ENCODE measurements around the gene MTOR.
"Not testable (repeated sequence)": the region's sequence is repeated elsewhere in the genome, so short reads cannot be mapped to it uniquely, and the experiment has no call there.

MTOR gene

DNA sequence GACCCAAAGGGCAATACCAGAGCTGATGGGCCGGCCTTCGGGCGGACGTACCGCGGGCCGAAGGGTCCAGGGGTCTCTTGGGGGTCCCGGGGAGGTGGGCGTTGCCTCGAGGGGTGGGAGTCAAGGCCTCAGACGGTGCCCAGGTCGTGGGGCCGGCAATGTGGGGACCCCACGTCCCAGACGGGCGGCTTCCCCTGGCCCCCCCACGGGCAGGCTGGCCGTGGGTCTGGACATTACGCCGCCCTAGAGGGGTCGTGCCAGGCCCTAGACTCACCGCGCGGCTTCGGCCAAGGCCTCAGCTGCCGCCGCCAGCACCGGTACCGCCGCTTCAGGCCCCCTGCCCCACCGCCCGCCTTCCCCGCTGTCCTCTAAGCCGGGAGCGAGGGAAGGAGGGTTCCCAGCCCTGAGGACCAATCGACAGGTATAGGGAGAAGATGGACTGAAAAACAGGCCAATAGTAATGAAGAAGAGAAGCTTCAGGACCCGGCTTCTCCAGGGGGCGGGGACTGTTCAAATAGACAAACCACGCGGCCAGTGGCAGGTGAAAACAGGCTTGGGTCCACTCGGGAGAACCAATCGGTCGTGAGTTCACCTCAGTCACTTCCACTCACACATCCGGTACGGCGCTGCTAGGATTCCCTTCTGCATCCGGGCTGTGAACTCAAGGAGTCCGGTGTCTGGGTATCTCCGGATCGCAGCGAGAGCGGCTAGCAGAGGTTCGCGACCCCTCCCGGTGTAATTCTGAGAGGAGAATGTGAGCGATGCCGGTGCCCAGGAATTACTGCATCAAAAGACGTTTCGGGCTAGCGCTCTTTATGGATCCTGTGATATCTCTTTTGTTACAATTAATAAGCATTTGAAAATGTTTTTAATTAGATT, at the start of gene MTOR:
MTOR (minus strand) TSS at position 381 of the 879 bp plus-strand sequence. CDS start 3,142 bp downstream, outside the sequence.
- Mint-ChIP-seq H3K27me3 (no peaks in the 10 kb centered on the region), H3K9me3 (no peaks in the 10 kb centered on the region), H3K36me3 (peaks cover 10 to 13% of the 10 kb centered on the region in 2 donors), H3K4me1 (peaks cover 8 to 18% of the 10 kb centered on the region in 2 donors), H3K4me3 (peak within 1 kb of the TSS; percentile 93 to 95), H3K27ac (peak within 1 kb of the TSS; percentile 88)
- peak; percentile 99 for DNase-seq
- ATAC-seq (replicated peaks): peak; percentile 98

DNA sequence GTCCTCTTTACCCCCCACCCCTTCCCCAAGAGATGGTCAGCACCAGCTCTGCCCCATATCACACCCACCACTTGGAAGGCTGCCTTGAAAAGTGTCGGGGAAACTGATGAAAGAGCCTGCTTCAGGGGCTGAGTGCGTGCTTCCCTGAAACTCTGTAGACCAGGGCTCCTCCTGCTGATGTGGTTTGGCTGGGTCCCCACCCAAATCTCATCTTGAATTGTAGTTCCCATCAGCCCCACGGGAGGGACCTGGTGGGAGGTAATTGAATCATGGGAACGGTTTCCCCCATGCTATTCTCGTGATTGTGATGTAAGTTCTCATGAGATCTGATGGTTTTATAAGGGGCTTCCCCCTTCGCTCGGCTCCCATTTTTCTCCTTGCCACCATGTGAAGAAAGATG, 47.0 kb upstream of the MTOR start:
- DNase-seq (no peak), ATAC-seq (replicated peaks) (no peak)
- Mint-ChIP-seq H3K4me3 (no peak overlapping the region), H3K27ac (no peak overlapping the region), H3K9me3 (no peaks in the 10 kb centered on the region), H3K27me3 (peaks cover 0 to 17% of the 10 kb centered on the region in 2 donors), H3K36me3 (peaks cover 0 to 3% of the 10 kb centered on the region in 2 donors), H3K4me1 (peaks cover 0 to 2% of the 10 kb centered on the region in 2 donors)

DNA sequence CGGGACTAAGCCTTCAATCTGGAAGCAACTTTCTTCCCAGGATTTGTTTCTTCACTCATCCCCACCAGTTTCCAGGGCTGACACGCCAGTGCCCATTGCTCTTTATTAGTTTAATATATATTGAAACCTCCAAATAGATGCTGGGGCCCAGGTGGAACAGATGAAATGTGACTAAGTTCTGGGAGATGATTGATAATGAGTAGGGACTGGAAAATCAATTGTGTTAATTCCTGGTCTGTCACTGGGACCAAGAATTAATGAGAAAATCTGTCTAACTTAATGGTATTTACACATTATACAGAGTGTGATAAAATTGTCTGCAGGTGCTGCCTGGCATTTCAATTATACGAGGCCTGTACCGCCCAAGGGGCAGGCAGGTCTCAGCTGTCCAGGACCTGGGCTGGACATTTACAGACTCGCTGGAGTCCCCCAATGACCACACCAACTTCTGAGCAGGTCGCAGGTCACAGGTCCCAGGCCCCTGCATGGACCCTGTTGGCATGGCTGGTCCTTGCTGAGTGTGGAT, 46.4 kb upstream of the MTOR start:
- DNase-seq (no peak), ATAC-seq (replicated peaks) (no peak)
- no peaks in the 10 kb centered on the region for H3K9me3 Mint-ChIP-seq
- H3K27me3 Mint-ChIP-seq: peaks cover 0 to 17% of the 10 kb centered on the region in 2 donors
- peaks cover 0 to 2% of the 10 kb centered on the region in 2 donors for H3K4me1 Mint-ChIP-seq
- H3K36me3 Mint-ChIP-seq: peaks cover 0 to 3% of the 10 kb centered on the region in 2 donors
- no peak overlapping the region for H3K27ac Mint-ChIP-seq
- no peak overlapping the region for H3K4me3 Mint-ChIP-seq

DNA sequence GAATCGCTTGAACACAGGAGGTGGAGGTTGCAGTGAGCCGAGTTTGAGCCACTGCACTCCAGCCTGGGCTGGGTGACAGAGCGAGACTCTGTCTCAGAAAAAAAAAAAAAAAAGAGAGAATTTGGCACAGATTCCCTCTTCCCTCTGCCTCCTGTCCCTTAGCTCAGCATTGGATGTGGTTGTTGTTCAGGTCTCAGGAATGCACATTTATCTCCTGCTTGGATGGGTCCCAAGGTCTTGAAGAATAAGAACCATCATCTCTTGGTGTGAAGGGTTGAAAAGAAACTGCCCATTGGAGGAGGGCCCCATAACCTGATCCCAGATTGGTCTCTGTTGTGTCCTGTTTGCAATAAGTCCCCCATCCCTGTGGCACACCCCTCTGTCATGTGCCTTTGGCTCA, 45.5 kb upstream of the MTOR start:
- H3K9me3 Mint-ChIP-seq: no peaks in the 10 kb centered on the region
- peaks cover 0 to 2% of the 10 kb centered on the region in 2 donors for H3K4me1 Mint-ChIP-seq
- DNase-seq: no peak
- H3K27me3 Mint-ChIP-seq: peaks cover 0 to 17% of the 10 kb centered on the region in 2 donors
- no peak for ATAC-seq (replicated peaks)
- no peak overlapping the region for H3K4me3 Mint-ChIP-seq
- H3K36me3 Mint-ChIP-seq: peaks cover 0 to 3% of the 10 kb centered on the region in 2 donors
- H3K27ac Mint-ChIP-seq: no peak overlapping the region

DNA sequence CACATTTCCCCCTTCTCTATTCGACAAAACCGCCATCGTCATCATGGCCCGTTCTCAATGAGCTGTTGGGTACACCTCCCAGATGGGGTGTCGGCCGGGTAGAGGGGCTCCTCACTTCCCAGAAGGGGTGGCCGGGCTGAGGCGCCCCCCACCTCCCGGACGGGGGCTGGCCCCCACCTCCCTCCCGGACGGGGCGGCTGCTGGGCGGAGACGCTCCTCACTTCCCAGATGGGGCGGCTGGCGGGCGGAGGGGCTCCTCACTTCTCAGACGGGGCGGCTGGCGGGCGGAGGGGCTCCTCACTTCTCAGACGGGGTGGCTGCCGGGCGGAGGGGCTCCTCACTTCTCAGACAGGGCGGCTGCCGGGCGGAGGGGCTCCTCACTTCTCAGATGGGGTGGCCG, 43.2 kb upstream of the MTOR start:
- not testable (repeated sequence) for DNase-seq

DNA sequence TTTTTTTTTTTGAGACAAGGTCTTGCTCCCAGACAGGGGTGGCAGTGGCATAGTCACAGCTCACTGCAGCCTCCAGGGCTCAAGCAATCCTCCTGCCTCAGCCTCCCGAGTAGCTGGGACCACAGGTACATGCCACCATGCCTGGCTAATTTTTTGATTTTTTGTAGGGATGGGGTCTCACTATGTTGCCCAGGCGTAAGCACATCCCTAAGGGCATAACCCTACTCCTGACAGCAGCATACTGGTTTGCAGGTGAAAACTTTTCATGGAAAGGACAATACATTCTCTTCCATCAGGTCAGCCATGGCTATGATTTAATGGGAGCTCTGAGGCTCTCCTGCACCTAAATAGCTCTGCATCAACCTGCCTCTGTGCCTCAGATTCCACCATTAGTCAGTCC, 40.0 kb upstream of the MTOR start:
- H3K9me3 Mint-ChIP-seq: no peaks in the 10 kb centered on the region
- no peaks in the 10 kb centered on the region for H3K27me3 Mint-ChIP-seq
- H3K4me3 Mint-ChIP-seq: no peak overlapping the region
- no peak overlapping the region for H3K27ac Mint-ChIP-seq
- H3K4me1 Mint-ChIP-seq: no peaks in the 10 kb centered on the region
- peaks cover 0 to 10% of the 10 kb centered on the region in 2 donors for H3K36me3 Mint-ChIP-seq
- DNase-seq (no peak), ATAC-seq (replicated peaks) (no peak)

More for the DNA sequence above, 43.2 kb upstream of the MTOR start:
- H3K9me3 Mint-ChIP-seq; H3K4me3 Mint-ChIP-seq; ATAC-seq (replicated peaks); H3K36me3 Mint-ChIP-seq; H3K27me3 Mint-ChIP-seq; H3K4me1 Mint-ChIP-seq; H3K27ac Mint-ChIP-seq: not testable (repeated sequence)

DNA sequence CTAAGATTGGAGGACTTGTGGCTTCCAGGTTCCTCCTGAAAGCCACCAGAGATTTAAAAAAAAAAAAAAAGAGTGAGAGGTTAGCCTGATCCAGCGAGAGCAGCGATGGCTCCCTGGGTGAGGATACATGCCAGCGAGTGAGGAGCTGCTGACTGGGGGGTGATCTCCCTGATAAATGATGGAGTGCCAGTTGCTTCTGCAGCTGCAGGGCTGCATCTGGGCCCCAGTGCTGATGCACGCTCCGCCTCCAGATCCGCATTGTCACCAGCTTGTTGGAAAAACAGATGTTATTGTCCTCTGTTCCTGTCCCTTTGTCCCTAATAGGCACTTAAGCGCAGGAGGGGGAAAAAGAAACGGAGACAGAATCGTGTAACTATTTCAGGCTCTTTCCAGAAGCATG, 39.2 kb upstream of the MTOR start:
- Mint-ChIP-seq H3K4me1 (peaks cover 0 to 2% of the 10 kb centered on the region in 2 donors), H3K9me3 (no peaks in the 10 kb centered on the region), H3K36me3 (peaks cover 0 to 16% of the 10 kb centered on the region in 2 donors), H3K4me3 (no peak overlapping the region), H3K27ac (no peak overlapping the region), H3K27me3 (no peaks in the 10 kb centered on the region)
- ATAC-seq (replicated peaks) (no peak), DNase-seq (no peak)

DNA sequence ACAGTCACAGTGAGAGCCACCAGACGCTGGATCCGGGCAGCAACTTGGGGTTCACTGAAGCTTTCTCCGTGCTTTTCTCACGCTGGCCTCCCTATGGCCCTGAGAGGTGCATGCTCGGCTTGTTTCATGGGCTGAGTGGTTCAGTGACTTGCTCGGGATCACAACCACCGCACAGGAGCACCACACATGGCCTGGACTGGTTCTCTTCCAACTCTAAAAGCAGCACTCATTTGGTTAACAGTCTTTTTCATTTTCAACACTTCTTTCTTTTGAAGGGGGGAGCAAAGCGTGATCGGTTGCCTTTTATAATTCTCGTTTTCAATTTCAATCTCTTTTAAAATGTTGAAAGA, 36.8 kb upstream of the MTOR start:
- H3K9me3 Mint-ChIP-seq: no peaks in the 10 kb centered on the region
- peaks cover 0 to 9% of the 10 kb centered on the region in 2 donors for H3K4me1 Mint-ChIP-seq
- H3K27me3 Mint-ChIP-seq: no peaks in the 10 kb centered on the region
- DNase-seq (no peak), ATAC-seq (replicated peaks) (no peak)
- no peak overlapping the region for H3K27ac Mint-ChIP-seq
- peaks cover 4 to 32% of the 10 kb centered on the region in 2 donors for H3K36me3 Mint-ChIP-seq
- no peak overlapping the region for H3K4me3 Mint-ChIP-seq

DNA sequence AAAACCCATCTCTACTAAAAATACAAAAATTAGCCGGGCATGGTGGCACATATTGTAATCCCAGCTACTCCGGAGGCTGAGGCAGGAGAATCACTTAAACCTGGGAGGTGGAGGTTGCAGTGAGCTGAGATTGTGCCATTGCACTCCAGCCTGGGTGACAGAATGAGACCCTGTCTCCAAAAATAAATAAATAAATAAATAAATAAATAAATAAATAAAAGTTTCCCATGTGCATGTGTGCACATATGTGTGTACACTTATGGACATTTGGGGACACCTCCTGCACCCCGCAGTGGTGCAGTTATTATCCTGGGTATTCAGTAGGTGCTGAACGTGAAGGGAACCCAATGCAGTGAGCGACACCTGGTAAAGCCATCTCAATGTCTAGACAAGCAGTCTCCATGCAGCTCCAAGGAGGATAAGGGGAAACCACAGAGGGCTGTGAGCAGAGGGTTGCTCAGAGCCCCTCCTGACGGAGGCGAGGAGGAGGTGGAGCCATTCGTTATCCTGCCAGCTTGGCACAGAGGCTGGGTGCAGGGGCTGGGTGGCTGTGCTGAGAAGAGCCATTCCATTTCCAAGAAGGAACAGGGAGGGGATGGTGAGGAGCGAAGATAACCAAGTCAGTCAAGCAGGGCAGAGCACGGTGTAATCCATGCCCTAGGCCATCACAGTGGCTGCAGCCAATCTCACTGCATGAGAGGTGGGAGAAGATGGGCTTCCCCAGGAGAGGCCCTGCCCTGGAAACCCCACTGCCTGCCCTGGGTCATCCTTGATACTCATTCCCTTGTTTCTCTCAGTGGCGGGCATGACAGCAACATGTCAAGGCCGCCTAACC, 36.3 kb upstream of the MTOR start:
- H3K4me3 Mint-ChIP-seq: no peak overlapping the region
- H3K27me3 Mint-ChIP-seq: no peaks in the 10 kb centered on the region
- ATAC-seq (replicated peaks) (no peak), DNase-seq (no peak)
- no peak overlapping the region for H3K27ac Mint-ChIP-seq
- H3K4me1 Mint-ChIP-seq: peaks cover 0 to 9% of the 10 kb centered on the region in 2 donors
- H3K9me3 Mint-ChIP-seq: no peaks in the 10 kb centered on the region
- H3K36me3 Mint-ChIP-seq: peaks cover 6 to 33% of the 10 kb centered on the region in 2 donors

DNA sequence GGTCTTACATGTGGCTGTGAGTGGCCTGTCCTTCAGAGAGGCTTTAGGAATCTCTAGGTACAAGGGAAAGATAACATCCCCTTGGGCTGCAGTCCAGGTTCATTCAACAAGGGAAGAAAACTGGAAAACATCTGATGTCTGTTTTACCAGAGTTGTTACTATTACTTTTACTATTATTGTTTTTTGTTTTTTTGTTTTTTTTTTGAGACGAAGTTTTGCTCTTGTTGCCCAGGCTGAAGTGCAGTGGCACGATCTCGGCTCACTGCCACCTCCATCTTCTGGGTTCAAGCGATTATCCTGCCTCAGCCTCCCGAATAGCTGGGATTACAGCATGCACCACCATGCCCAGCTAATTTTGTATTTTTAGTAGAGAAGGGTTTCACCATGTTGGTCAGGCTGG, 35.4 kb upstream of the MTOR start:
- H3K4me1 Mint-ChIP-seq: peaks cover 0 to 10% of the 10 kb centered on the region in 2 donors
- H3K27me3 Mint-ChIP-seq; H3K4me3 Mint-ChIP-seq; ATAC-seq (replicated peaks); H3K9me3 Mint-ChIP-seq; H3K27ac Mint-ChIP-seq; DNase-seq: not testable (repeated sequence)
- peaks cover 6 to 38% of the 10 kb centered on the region in 2 donors for H3K36me3 Mint-ChIP-seq

DNA sequence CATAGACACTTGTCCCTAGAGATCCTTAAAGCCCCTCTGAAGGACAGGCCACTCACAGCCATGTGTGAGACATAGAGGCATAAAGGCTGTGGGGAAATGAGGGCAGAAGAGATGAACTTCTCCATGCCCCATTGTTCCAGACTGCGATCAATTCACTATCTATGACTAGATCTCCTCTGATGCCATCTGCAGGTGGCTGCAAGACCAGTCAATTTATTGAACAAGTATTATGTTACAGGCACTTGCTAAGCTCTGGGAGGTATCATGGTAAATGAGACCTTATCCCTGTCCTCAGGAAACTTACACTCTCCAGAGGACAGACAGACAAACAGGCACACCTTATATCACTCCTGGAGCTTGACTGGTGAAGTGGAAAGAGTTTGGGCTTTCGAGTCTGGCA, 33.6 kb upstream of the MTOR start:
- Mint-ChIP-seq H3K36me3 (peaks cover 18 to 46% of the 10 kb centered on the region in 2 donors), H3K27me3 (no peaks in the 10 kb centered on the region), H3K27ac (no peak overlapping the region), H3K4me3 (no peak overlapping the region), H3K9me3 (no peaks in the 10 kb centered on the region), H3K4me1 (peaks cover 0 to 14% of the 10 kb centered on the region in 2 donors)
- DNase-seq (no peak), ATAC-seq (replicated peaks) (no peak)

DNA sequence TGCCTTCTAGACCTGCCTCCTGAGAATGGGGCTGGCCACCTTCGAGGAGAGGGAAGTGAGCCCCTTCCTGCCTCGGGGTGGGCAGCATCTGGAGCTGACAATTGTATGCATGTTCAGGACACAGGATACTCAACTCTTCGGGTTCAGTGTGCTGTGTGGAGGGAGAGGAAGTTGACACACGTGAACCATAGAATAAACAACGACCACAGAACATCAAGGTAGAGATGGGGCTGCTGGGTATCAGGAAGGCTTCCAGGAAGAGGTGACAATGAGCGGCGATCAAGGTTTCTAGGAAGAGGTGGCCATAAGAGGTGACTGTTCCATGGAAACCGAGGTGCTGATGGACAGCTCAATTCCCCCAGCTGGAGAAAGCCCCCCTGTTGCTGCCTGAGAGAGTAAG, 32.6 kb upstream of the MTOR start:
- H3K4me3 Mint-ChIP-seq: no peak overlapping the region

DNA sequence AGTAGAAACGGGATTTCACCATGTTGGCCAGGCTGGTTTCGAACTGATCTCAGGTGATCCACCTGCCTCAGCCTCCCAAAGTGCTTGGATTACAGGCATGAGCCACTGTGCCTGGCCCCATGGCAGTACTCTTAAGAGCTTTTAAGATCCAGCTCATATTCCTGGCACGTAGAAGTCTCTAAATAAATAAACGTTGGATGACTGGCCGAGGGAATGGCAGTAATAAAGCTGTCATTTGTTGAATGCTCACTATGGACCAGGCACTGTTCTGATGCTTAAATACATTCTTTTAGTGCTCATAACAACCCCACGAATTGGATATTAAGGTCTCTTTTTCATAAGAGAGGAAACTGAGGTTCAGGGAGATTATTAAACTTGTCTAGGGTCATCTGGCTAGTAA, 31.5 kb upstream of the MTOR start:
- Mint-ChIP-seq H3K27me3 (no peaks in the 10 kb centered on the region), H3K27ac (no peak overlapping the region), H3K4me1 (peaks cover 0 to 18% of the 10 kb centered on the region in 2 donors), H3K4me3 (no peak overlapping the region), H3K9me3 (no peaks in the 10 kb centered on the region), H3K36me3 (peaks cover 25 to 53% of the 10 kb centered on the region in 2 donors)
- DNase-seq (no peak), ATAC-seq (replicated peaks) (no peak)

More for the DNA sequence above, 32.6 kb upstream of the MTOR start:
- Mint-ChIP-seq H3K4me1 (peaks cover 0 to 14% of the 10 kb centered on the region in 2 donors), H3K9me3 (no peaks in the 10 kb centered on the region), H3K27ac (peak overlapping the region; percentile 73), H3K27me3 (no peaks in the 10 kb centered on the region), H3K36me3 (peaks cover 25 to 54% of the 10 kb centered on the region in 2 donors)
- no peak for ATAC-seq (replicated peaks)
- no peak for DNase-seq

DNA sequence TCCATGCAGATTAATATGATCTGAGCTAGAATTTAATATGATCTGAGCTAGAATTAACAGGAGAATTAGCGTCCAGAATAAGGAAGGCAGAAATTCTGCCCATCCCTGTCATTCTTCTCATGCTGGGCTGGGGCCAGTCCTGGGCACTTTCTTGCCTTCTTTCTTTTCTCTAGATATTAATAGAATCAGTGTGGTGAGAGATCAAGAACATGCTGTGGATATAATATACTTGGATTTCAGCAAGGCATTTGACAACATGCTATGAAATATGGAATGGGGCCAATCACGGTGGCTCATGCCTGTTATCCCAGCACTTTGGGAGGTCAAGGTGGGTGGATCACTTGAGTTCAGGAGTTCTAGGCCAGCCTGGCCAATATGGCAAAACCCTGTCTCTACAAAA, 28.7 kb upstream of the MTOR start:
- H3K4me3 Mint-ChIP-seq: no peak overlapping the region
- no peaks in the 10 kb centered on the region for H3K27me3 Mint-ChIP-seq
- peaks cover 5 to 19% of the 10 kb centered on the region in 2 donors for H3K4me1 Mint-ChIP-seq
- peaks cover 29 to 57% of the 10 kb centered on the region in 2 donors for H3K36me3 Mint-ChIP-seq
- H3K27ac Mint-ChIP-seq: no peak overlapping the region
- DNase-seq (no peak), ATAC-seq (replicated peaks) (no peak)
- no peaks in the 10 kb centered on the region for H3K9me3 Mint-ChIP-seq
